MG63 (cell line): ENCODE measurements around the gene MTERF4. TPM values are rescaled to one million over a fixed set of nuclear protein-coding genes. Genes with fewer than 3 reads are reported as not detected.

Experiments
- DNase-seq: peaks from one replicate; pipeline ENCODE4 v3.0.0-alpha.2; 2020
- H3K27me3 ChIP-seq: fragments of 250-450 bp; sonication (Bioruptor Pico); 2 replicates; pipeline ENCODE4 v1.5.1; 2020; ENCODE audit warnings: mild to moderate bottlenecking, moderate library complexity
- H3K36me3 ChIP-seq: fragments of 250-450 bp; sonication (Bioruptor Pico); 2 replicates; pipeline ENCODE4 v1.5.1; 2020; ENCODE audit warnings: mild to moderate bottlenecking, moderate library complexity
- H3K4me3 ChIP-seq: fragments of 250-450 bp; sonication (Bioruptor Pico); 2 replicates; pipeline ENCODE4 v1.5.1; 2020; ENCODE audit warnings: mild to moderate bottlenecking, moderate library complexity
- H3K9me3 ChIP-seq: fragments of 250-450 bp; sonication (Bioruptor Pico); 2 replicates; pipeline ENCODE4 v1.5.1; 2020; ENCODE audit warnings: mild to moderate bottlenecking, moderate library complexity
- total RNA-seq: library from RNA; depleted of rRNA; stranded (reverse); fragments of >200 nt; shearing (Covaris generic); gene quantifications from 2 replicates; pipeline ENCODE4 v1.2.3, GENCODE V29; 2014; ENCODE audit warnings: low replicate concordance

Gene MTERF4
- total RNA-seq, 1 experiment from 2014 or later = 18.9 TPM

DNA sequence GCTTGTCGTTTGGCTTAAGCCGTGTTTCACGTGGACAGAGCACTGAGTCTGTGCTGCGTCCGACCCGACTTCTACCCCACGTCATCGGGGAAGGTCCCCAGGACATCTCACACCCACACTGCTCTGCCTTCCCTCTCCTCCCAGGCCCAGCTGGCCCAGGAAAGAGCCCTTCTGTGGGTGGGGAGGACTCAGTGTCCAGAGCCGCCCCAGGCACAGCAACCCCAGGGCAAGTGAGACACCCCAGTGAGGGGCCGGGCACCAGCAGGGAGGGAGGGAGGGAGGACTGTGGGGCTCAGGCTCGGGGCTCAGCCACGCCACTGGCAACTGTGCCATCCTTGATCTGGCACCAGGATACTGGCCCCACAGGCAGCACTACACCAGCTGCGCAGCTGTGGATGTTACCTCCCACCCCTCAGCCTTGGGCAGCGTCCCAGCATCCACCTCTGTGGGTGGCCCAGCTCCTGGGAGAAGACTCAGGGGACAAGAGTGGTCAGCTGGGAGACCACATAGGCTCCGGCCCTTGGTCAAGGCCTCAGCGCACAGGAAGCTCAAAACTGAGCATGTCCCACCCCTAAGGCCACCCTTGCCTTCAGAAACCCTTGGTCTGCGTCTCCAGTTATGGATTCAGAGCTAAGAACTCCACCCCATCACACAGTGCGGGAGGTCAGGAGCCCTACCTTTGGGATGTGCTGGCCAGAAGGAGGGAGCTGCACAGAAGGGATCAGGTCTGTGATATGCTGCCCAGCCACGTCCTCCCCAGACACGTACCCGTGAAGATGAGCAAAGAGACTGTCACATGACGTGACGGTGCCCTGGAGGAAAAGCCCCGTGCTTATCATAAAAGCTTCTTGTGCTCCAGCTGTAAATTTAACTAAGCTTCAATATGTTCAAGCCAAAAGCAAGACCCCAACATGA, 35.4 kb upstream of the MTERF4 start:
- H3K4me3 ChIP-seq = no peak overlapping the region
- DNase-seq = no peak
- H3K36me3 ChIP-seq = peaks cover 2% of the 10 kb centered on the region; the same call in 1 of the 2 replicates
- H3K9me3 ChIP-seq = no peaks in the 10 kb centered on the region
- H3K27me3 ChIP-seq = no peaks in the 10 kb centered on the region

DNA sequence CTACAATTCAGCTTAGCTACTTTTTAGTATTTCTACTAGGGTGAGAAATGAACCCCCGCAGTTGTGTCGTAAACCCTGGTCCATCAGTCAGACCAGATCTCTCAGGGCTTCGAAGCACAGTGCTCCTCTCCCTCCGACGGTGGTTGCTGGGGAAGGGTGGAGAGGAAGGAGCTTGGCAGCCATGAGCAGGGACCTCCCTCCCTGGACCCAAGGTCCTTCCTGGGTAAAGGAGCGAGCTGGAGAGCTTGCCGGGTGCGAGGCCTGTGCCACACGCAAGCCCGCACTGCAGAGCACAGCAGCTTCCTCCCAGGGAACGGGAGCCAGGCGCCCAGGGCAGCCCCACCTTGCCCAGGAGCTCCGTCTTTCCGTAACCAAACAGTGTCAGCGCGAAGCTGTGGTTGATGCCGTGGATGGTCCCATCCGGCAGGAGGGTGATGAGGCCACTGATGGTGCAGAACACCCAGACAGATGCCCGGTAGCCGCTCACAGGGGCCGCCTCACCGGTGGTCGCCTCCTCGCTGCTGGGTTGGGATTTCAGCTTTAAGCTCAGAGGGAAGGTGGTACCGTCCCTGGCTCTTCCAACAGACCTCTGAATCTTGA, 34.7 kb upstream of the MTERF4 start:
- peaks cover 2% of the 10 kb centered on the region; the same call in 1 of the 2 replicates for H3K36me3 ChIP-seq
- no peak for DNase-seq
- H3K9me3 ChIP-seq = no peaks in the 10 kb centered on the region
- H3K4me3 ChIP-seq = no peak overlapping the region
- no peaks in the 10 kb centered on the region for H3K27me3 ChIP-seq

DNA sequence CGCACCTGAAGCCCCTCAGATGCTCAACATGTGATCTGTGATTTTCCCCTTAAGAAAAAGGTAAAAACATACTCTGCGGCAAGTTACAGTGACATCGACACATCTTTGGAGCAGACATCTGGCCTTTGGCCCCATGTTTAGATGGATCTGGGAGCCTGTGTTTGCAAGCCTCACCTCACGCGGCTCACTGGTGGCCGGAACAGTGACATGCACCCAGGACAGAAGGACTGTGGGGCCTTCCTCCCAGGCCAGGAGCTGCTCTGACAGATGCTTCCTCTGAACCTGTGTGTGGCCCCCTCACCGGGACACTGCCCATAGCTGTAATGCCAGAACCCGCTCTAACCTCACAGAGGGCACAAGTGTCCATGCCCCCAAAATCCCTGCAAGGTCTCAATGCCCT, 34.1 kb upstream of the MTERF4 start:
- H3K27me3 ChIP-seq = no peaks in the 10 kb centered on the region
- no peak for DNase-seq
- H3K4me3 ChIP-seq = no peak overlapping the region
- H3K9me3 ChIP-seq = no peaks in the 10 kb centered on the region
- peaks cover 2% of the 10 kb centered on the region; the same call in 1 of the 2 replicates for H3K36me3 ChIP-seq

DNA sequence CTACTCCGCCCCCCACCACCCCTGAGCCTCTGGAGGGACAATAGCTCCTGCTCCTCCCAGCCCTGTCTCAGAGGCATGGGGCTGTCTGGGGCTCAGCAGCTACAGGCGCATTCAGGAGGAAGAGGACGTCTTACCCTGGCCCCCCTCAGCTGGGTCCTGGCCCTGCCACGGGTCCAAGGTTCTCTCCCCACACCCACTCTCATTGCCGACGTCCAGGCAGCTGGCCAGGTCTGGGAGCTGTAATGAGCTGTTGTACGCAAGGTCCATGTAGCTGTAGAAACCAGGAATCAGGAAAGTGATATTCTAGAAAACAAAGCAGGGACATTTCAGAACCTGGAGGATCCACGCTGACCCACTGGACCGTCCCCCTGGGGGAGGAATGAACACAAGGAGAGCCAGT, 33.6 kb upstream of the MTERF4 start:
- H3K36me3 ChIP-seq = peaks cover 2% of the 10 kb centered on the region; the same call in 1 of the 2 replicates
- H3K4me3 ChIP-seq = no peak overlapping the region
- H3K27me3 ChIP-seq = no peaks in the 10 kb centered on the region
- H3K9me3 ChIP-seq = no peaks in the 10 kb centered on the region
- no peak for DNase-seq

DNA sequence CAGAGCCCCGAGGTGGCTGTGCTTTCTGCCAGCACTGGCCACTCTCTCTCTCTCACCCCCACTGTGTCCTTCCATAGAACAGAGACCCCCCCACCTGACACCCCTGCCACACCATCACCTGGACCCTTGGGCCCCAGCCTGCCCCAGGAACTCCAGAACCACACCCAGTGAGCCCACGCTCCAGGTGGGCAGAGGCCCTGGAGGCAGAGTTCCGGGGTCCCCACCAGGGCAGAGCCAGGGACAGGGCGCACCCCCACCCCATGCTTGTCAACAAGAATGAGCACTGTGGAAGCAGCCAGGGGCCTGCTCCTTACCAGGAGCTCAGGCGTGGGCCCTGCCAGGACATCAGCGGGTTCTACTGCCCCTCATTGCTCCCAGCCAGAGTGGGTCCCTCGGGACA, 32.6 kb upstream of the MTERF4 start:
- Histone ChIP-seq H3K36me3 (peaks cover 2% of the 10 kb centered on the region; the same call in 1 of the 2 replicates), H3K9me3 (no peaks in the 10 kb centered on the region), H3K27me3 (no peaks in the 10 kb centered on the region), H3K4me3 (no peak overlapping the region)
- DNase-seq = no peak

DNA sequence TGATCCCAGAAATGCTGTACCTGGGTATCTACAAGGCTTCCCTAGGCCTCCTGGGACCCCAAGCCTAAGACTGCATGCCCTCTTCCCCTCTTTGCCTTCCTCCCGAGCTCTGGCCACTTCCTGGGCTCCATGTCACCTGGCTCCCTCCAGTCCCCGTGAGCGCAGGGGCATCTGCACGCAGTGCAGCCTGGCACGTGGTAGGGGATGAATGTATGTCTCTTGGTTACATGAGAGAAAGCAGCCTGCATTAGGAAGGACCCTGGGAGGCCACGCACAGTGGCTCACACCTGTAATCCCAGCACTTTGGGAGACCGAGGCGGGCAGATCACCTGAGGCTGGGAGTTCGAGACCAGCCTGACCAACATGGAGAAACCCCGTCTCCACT, 31.3 kb upstream of the MTERF4 start:
- no peak for DNase-seq
- Histone ChIP-seq H3K4me3 (no peak overlapping the region), H3K9me3 (no peaks in the 10 kb centered on the region), H3K27me3 (no peaks in the 10 kb centered on the region), H3K36me3 (peaks cover 2% of the 10 kb centered on the region; the same call in 1 of the 2 replicates)

DNA sequence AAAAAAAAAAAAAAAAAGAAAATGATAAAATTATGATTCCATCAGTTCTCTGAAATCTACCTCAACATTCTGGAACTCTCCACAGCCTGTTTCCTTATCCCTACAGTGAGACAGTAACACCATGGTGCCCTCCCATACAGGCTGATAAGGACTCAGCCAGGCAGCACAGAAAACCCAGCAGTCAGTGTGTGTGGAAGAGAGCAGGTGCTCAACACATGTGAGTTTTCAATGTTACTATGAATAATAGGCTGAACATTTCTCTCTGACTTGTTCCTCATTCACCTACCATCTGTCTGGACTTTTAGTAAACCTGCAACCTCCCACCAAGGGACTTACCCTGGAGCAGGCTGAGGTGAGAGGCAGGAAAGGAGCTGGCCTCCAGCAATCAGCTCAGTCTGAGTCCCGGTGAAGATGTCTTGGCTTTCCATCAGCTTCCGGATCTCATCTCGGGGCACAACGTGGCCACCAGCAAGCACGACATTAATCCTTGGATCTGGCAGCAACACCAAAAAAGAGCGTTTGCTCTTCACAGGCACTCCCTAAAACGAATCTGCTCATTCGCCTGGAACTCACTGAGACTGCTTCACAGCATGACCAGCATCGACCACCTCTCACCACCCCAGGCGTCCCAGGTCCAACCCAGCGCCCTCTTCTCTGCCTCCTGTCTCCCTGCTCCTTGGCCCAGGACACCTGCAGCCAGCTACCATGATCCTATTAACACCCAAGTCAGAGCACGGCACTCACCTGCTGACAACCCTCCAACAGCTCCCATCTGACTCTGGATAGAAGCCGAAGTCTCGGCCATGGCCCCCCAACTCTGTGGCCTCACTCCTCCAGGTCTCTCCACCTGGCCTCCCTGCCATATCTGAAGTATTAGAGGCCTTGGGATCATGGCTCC, 30.7 kb upstream of the MTERF4 start:
- no peaks in the 10 kb centered on the region for H3K27me3 ChIP-seq
- H3K9me3 ChIP-seq = no peaks in the 10 kb centered on the region
- no peak for DNase-seq
- no peak overlapping the region for H3K4me3 ChIP-seq
- peaks cover 1% of the 10 kb centered on the region; the same call in 1 of the 2 replicates for H3K36me3 ChIP-seq

DNA sequence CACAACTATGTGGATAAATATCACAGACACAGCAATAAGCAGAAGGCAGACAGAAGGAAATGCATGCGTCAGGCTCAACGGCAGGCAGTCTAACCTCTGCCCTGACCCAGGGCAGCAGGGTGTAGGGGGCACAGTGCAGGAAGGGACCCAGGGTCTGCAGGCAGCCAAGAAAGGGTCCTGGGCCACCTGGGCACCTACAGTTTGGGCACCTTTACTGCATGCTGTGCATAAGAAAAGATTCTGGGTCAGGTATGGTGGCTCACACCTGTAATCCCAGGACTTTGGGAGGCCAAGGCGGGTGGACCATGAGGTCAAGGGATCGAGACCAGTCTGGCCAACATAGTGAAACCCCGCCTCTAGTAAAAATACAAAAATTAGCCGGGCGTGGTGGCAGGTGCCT, 29.4 kb upstream of the MTERF4 start:
- no peak overlapping the region for H3K4me3 ChIP-seq
- DNase-seq = no peak
- no peaks in the 10 kb centered on the region for H3K36me3 ChIP-seq
- no peaks in the 10 kb centered on the region for H3K27me3 ChIP-seq
- H3K9me3 ChIP-seq = no peaks in the 10 kb centered on the region

DNA sequence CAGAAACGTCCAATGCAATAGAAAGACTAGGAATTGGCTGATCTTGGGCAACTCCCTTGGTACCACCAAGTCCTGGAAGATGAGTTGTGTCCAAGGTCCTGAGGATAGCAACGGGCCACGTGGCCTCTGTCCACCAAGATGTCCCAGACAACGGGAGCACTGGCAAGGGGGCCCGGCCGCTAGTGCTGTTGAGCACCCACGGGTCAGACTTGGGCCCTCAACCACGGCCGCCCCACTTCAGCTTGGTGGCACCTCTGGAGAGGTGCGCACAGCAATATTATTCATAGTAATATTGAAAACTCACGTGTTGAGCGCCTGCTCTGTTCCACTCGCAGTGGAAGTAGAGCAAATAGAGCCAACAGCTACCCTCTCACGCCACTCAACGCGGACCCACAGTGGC, 28.2 kb upstream of the MTERF4 start:
- Histone ChIP-seq H3K4me3 (no peak overlapping the region), H3K27me3 (no peaks in the 10 kb centered on the region), H3K36me3 (no peaks in the 10 kb centered on the region), H3K9me3 (no peaks in the 10 kb centered on the region)
- DNase-seq = no peak

DNA sequence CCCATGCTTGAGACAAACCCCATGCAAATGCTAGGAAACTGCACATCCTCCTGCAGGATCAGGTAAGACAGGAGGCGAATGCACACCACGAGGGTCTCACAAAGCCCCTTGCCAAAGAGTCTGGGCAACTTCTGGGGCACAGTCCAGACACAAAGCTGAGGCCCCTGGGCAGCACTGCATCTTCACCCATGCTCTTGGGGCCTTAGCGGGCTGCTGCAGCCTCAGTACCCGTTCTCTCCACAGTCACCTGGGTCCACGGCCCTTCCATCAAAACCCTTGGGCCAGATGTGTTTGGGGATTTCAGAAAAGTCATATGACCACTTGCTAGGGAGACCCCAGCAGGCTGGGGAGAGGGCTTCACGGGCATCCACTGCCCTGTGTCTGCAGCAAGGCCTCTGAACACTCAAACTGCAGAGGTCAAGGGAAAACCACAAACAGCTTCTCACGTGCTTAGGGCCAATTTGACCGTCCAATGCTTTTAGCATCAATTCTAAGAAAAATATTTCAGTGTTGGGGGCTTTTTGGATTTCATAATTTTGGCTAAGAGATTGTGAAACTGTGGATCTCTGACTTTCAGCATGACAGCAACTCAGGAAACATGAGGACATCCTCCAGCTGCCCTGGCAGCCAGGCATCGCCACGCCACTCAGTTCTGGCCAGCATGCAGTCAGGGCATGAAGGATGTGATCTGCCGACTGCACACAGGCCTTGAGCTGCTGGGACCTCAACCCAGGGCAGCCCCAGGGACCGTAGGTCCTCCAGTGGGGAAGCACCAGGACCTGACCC, 27.2 kb upstream of the MTERF4 start:
- no peak for DNase-seq
- Histone ChIP-seq H3K36me3 (no peaks in the 10 kb centered on the region), H3K4me3 (no peak overlapping the region), H3K9me3 (no peaks in the 10 kb centered on the region), H3K27me3 (no peaks in the 10 kb centered on the region)

DNA sequence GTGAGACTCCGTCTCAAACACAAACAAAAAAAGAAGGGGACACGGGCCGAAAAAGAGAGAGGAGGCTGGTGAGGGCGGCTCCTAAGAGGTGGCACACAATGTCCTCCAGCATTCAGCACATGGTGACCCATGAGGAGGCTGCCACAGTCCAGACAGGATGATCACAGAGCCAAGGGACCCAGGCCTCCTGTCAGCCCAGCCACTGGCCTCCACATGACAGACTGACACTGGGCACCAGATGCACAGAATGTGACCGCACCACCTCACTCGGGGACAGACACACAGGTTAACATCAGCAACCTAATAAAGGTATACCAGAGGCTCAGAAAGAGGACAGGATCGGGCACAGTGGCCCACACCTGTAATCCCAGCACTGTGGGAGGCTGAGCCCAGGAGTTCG, 26.2 kb upstream of the MTERF4 start:
- H3K27me3 ChIP-seq = no peaks in the 10 kb centered on the region
- H3K9me3 ChIP-seq = no peaks in the 10 kb centered on the region
- DNase-seq = no peak
- no peak overlapping the region for H3K4me3 ChIP-seq
- H3K36me3 ChIP-seq = no peaks in the 10 kb centered on the region

DNA sequence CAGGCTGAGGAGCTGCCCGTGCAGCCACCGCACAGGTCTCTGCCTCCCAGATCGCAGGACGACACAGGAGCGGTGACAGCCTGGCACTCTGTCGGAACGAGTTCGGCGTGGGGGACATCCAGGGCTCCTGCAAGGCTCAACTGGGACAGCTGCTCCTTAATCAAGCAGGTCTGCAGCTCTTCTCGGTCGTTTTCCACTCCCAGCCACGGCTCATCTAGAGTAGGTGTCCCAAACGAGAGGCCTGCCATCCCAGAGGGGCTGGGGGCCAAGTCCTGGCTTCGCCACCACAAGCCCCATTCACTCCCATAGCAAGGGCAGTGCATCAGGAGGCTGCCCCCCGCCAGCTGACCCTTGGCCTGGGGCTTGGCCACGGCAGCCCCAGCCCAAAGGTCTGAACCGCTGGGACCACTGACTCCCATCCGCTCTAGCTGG, 24.7 kb upstream of the MTERF4 start:
- Histone ChIP-seq H3K36me3 (no peaks in the 10 kb centered on the region), H3K9me3 (no peaks in the 10 kb centered on the region; the same call in 1 of the 2 replicates), H3K27me3 (no peaks in the 10 kb centered on the region), H3K4me3 (no peak overlapping the region)
- no peak for DNase-seq

DNA sequence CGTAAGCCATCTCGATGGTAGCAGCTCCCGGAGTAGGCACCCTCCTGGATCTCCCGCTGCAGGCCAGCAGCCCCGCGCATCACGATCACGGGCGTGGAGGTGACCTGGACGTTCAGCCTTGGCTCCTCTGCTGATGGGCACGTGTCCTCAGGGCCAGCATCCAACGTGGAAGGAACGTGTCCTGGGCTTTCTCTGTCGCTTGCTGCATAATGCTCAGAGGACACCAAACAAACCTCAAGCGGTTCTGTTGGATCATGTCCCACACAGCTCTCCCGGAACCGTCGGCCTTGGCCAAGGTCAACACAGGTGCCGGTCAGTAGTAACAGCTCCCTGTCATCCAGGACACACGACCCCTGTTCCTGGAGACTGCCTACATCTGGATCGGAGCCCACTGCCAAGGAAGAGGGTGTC, 24.1 kb upstream of the MTERF4 start:
- Histone ChIP-seq H3K27me3 (no peaks in the 10 kb centered on the region), H3K36me3 (no peaks in the 10 kb centered on the region), H3K9me3 (no peaks in the 10 kb centered on the region; the same call in none of the 2 replicates), H3K4me3 (no peak overlapping the region)
- no peak for DNase-seq

DNA sequence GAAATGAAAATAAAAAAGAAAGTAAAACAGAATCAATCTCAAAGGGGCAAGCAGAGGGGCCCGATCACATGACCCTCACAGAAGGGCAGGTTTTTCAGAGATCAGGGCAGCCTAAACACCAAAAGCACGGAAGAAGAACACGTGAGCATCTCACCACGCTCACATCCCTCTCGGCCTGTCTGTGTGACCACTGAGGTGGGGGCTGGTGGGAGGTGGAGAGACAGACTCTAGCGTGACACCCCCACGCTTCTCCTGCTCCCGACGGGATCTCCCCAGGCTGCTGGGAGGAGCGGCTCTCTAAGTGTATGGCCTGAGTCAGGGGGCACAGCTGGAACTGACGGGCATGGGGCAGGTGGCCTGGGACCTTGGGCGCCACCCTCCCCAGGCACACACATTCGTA, 23.5 kb upstream of the MTERF4 start:
- DNase-seq = no peak
- no peaks in the 10 kb centered on the region for H3K27me3 ChIP-seq
- H3K4me3 ChIP-seq = no peak overlapping the region
- H3K9me3 ChIP-seq = peaks cover 5% of the 10 kb centered on the region
- H3K36me3 ChIP-seq = peaks cover 3% of the 10 kb centered on the region; the same call in 1 of the 2 replicates

DNA sequence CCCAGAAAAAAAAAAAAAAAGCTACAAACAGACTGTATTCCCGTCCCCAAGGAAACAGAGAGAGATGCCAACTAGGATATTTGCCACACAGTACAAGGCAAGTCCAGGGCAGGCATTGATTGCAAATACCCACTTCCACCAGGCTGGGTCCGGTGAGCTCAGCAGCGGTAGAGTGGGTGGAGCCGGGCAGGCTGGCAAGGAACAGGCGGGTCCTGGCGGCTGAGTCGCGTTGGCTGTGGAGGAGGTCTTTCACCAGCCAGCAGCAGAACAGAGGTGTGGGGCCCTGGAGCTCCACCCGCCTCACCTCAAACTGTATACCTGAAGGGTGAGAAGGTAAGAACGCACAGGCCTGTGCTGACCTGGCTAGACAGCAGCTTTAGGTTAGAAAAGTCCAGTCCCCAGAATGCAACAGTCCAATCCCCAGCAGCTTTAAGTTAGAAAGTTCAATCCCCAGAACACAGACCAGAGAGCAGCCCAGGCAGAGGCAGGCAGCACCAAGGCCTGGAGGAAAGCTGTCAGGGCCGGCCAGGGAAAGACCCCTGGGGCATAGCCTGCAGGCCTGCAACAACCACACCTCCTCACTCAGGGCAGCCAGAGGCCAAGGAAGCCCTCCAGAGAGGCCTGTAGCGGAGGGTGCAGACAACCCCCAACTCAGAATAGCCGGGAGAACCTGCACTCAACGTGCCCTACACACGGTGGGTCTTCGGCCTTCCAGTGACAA, 21.9 kb upstream of the MTERF4 start:
- no peaks in the 10 kb centered on the region for H3K27me3 ChIP-seq
- no peak overlapping the region for H3K4me3 ChIP-seq
- H3K36me3 ChIP-seq = peaks cover 4% of the 10 kb centered on the region; the same call in 1 of the 2 replicates
- DNase-seq = peak; percentile 13
- peaks cover 5% of the 10 kb centered on the region for H3K9me3 ChIP-seq
